Mesenchymal stem cell (in vitro differentiated cells and primary cell): ENCODE data around the gene SPSB3.
A peak's percentile ranks its signal among the peaks of the same experiment; 100 is the strongest.

Experiments
- DNase-seq: peaks from one replicate; pipeline ENCODE4 v3.0.0-alpha.2; 2013
- H2AFZ ChIP-seq: one replicate; pipeline ENCODE4 v1.6.1; 2013; ENCODE audit warnings: low read depth, mild to moderate bottlenecking, control low read depth, inconsistent platforms, low read length, moderate library complexity
- H2AK5ac ChIP-seq: 2 replicates; pipeline ENCODE4 v1.6.1; 2013; ENCODE audit warnings: low read length, moderate library complexity, mild to moderate bottlenecking, inconsistent platforms; ENCODE audit not compliant: severe bottlenecking
- H2BK120ac ChIP-seq: one replicate; pipeline ENCODE4 v1.6.1; 2013; ENCODE audit warnings: low read depth, mild to moderate bottlenecking, inconsistent platforms, low read length, moderate library complexity
- H2BK12ac ChIP-seq, 2 experiments: one replicate each; pipeline ENCODE4 v1.6.1; 2013; ENCODE audit warnings: inconsistent platforms in 2 of 2, low read length in 2 of 2, mild to moderate bottlenecking in 2 of 2, moderate library complexity in 2 of 2, control low read depth in 1 of 2
- H2BK15ac ChIP-seq: one replicate; pipeline ENCODE4 v1.6.1; 2013; ENCODE audit warnings: mild to moderate bottlenecking, low read depth, inconsistent platforms; ENCODE audit not compliant: poor library complexity, severe bottlenecking
- H2BK5ac ChIP-seq: 2 replicates; pipeline ENCODE4 v1.6.1; 2013; ENCODE audit warnings: low read depth, mild to moderate bottlenecking, low read length, control low read depth, inconsistent platforms; ENCODE audit not compliant: poor library complexity, severe bottlenecking
- H3K14ac ChIP-seq, 2 experiments: one replicate each; pipeline ENCODE4 v1.6.1; 2013; ENCODE audit warnings: inconsistent platforms in 2 of 2, low read length in 2 of 2, control low read depth in 1 of 2, mild to moderate bottlenecking in 1 of 2, moderate library complexity in 1 of 2
- H3K18ac ChIP-seq, 2 experiments: one replicate each; pipeline ENCODE4 v1.6.1; 2013; ENCODE audit warnings: inconsistent platforms in 2 of 2, low read length in 2 of 2, control low read depth in 1 of 2, low read depth in 1 of 2, mild to moderate bottlenecking in 1 of 2
- H3K23ac ChIP-seq, 2 experiments: one replicate each; pipeline ENCODE4 v1.6.1; 2013; ENCODE audit warnings: inconsistent platforms in 2 of 2, low read length in 2 of 2, mild to moderate bottlenecking in 2 of 2, moderate library complexity in 2 of 2, control low read depth in 1 of 2
- H3K27ac ChIP-seq: 2 replicates; pipeline ENCODE4 v1.5.1; 2013; ENCODE audit warnings: mild to moderate bottlenecking, moderate library complexity, low read length, control low read depth, inconsistent platforms; ENCODE audit not compliant: poor library complexity, severe bottlenecking
- H3K27me3 ChIP-seq, 2 experiments: 2 replicates each; pipeline versions ENCODE4 v1.6.1 to v1.7.0; 2013; ENCODE audit warnings: low read length in 2 of 2, mild to moderate bottlenecking in 2 of 2, moderate library complexity in 2 of 2, control low read depth in 1 of 2, inconsistent platforms in 1 of 2; ENCODE audit not compliant: control insufficient read depth in 1 of 2, insufficient read depth in 1 of 2
- H3K36me3 ChIP-seq, 2 experiments: 2 replicates each; pipeline versions ENCODE4 v1.6.1 to v1.7.0; 2013; ENCODE audit warnings: low read length in 2 of 2, control low read depth in 1 of 2, inconsistent platforms in 1 of 2, low read depth in 1 of 2, mild to moderate bottlenecking in 1 of 2; ENCODE audit not compliant: insufficient read depth in 2 of 2, control insufficient read depth in 1 of 2
- H3K4ac ChIP-seq, 2 experiments: one replicate each; pipeline ENCODE4 v1.6.1; 2013; ENCODE audit warnings: inconsistent platforms in 2 of 2, low read length in 2 of 2, mild to moderate bottlenecking in 2 of 2, moderate library complexity in 2 of 2, control low read depth in 1 of 2, low read depth in 1 of 2
- H3K4me1 ChIP-seq: 2 replicates; pipeline ENCODE4 v1.6.1; 2013; ENCODE audit warnings: low read depth, low read length, control low read depth; ENCODE audit not compliant: control insufficient read depth, insufficient read depth
- H3K4me2 ChIP-seq: 2 replicates; pipeline ENCODE4 v1.6.1; 2013; ENCODE audit warnings: low read length, mild to moderate bottlenecking, inconsistent platforms; ENCODE audit not compliant: poor library complexity, severe bottlenecking
- H3K4me3 ChIP-seq, 2 experiments: 2 replicates each; pipeline versions ENCODE4 v1.5.1 to v1.7.0; 2013; ENCODE audit warnings: low read length in 2 of 2, mild to moderate bottlenecking in 2 of 2, control low read depth in 1 of 2, low read depth in 1 of 2; ENCODE audit not compliant: insufficient read depth in 1 of 2
- H3K79me1 ChIP-seq: replicated peaks from 2 replicates; pipeline ENCODE4 v1.6.1; 2013; ENCODE audit warnings: mild to moderate bottlenecking, control low read depth, low read length, inconsistent platforms; ENCODE audit not compliant: poor library complexity, severe bottlenecking
- H3K9ac ChIP-seq: 2 replicates; pipeline ENCODE4 v1.7.0; 2013; ENCODE audit warnings: mild to moderate bottlenecking, low read length, moderate library complexity
- H3K9me3 ChIP-seq: 2 replicates; pipeline ENCODE4 v1.7.0; 2013; ENCODE audit warnings: mild to moderate bottlenecking, low read length; ENCODE audit not compliant: control insufficient read depth
- H4K8ac ChIP-seq: one replicate; pipeline ENCODE4 v1.6.1; 2013; ENCODE audit warnings: inconsistent platforms, mild to moderate bottlenecking, low read length, moderate library complexity
- H4K91ac ChIP-seq: one replicate; pipeline ENCODE4 v1.6.1; 2013; ENCODE audit warnings: mild to moderate bottlenecking, low read length, inconsistent platforms
- WGBS: methylation state at CpG from one replicate; pipeline ENCODE4 v1.1.7; 2013; ENCODE audit warnings: mixed read lengths; 5-methylcytosine and 5-hydroxymethylcytosine counted together

The SPSB3 gene

DNA sequence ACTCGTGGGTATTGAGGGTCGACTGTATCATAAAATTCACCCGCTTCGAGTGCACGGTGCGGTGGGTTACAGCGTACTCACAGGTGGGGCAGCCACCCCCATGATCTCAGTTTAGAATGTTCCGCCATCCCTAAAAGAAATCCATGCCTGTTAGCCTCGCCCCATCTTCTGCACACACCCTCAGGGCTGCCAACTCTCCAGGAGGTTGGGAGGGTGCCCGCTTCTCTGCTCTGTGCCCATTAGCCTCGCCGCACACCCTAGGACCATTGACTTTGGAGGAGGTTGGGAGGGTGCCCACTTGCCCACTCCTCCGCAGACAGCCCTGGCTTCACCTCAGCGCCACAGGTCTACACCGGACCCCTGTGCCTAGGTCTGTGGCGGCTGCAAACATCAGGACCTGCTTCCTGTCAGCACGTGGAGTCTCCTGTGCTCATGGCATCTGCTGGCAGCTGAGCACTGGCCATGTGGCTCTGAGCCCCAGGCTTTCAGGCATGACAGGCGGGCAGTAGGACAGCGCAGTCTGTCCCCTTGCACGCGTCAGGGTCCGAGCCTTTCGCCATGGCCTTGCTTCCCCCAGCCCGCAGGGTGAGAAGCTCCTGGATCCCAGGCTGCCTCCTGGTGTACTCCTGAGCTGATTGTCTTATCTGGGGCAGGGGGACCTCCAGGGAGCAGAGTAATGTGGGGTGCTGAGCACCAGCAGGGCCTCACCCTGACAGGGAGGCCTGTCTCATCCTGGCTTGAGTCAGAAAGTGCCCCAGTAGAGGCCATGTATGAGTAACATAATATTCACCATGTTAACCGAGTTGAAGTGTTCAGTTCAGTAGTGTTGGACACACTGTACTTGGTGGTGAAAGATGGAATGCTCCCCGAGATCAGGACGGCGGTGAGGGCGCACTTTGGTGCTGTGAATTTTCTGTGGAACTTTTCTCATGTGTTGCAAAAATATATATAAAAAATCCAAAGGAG lies 32.9 kb downstream of the SPSB3 start:
- no peak overlapping the region for H2BK5ac ChIP-seq

DNA sequence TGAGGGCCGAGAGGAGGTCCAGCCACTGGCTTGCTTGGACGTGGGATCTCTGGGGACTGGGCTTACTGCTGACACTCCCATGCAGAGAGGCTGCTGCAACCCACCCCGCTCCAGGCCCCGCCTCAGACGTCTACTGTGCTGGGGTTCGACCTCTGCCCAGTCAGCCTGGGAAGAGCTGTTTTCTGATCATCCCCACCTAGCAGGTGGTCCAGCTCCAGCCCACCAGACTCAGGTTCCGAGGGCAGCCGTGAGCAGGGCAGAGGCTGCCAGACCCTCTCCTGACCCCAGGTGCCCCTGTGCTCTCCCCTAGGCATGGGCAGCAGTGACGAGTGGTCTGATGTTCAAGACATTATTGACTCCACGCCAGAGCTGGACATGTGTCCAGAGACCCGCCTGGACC lies 34.4 kb downstream of the SPSB3 start:
- Histone ChIP-seq H3K4me2 (no peak overlapping the region), H3K14ac (no peak overlapping the region), H3K23ac (no peak overlapping the region), H3K9me3 (no peaks in the 10 kb centered on the region), H2BK120ac (no peak overlapping the region), H2AK5ac (no peak overlapping the region), H2AFZ (no peak overlapping the region), H3K27me3 (no peaks in the 10 kb centered on the region), H3K4ac (no peak overlapping the region), H2BK15ac (no peak overlapping the region), H3K36me3 (peaks cover 82 to 86% of the 10 kb centered on the region in 2 experiments), H3K4me1 (peaks cover 22% of the 10 kb centered on the region), H3K79me1 (peaks cover 38% of the 10 kb centered on the region), H3K27ac (no peak overlapping the region), H2BK12ac (no peak overlapping the region), H3K4me3 (peak overlapping the region in 1 of 2 experiments; percentile 33), H2BK5ac (no peak overlapping the region), H4K91ac (peak overlapping the region; percentile 40), H3K9ac (no peak overlapping the region), H3K18ac (no peak overlapping the region), H4K8ac (no peak overlapping the region)
- 97% methylated on average over 11 of the region's 11 CpGs for WGBS
- DNase-seq = no peak

More for the DNA sequence above, 32.9 kb downstream of the SPSB3 start:
- Histone ChIP-seq H3K27me3 (no peaks in the 10 kb centered on the region), H3K36me3 (peaks cover 73 to 82% of the 10 kb centered on the region in 2 experiments), H2AFZ (no peak overlapping the region), H2BK120ac (no peak overlapping the region), H3K9ac (peak overlapping the region; percentile 2), H4K8ac (no peak overlapping the region), H3K27ac (no peak overlapping the region), H3K4ac (no peak overlapping the region), H4K91ac (no peak overlapping the region), H3K23ac (no peak overlapping the region), H2AK5ac (no peak overlapping the region), H2BK15ac (no peak overlapping the region), H3K79me1 (peaks cover 35% of the 10 kb centered on the region), H3K4me3 (no peak overlapping the region), H3K14ac (no peak overlapping the region), H3K9me3 (no peaks in the 10 kb centered on the region), H2BK12ac (no peak overlapping the region), H3K4me1 (peaks cover 22% of the 10 kb centered on the region), H3K18ac (no peak overlapping the region), H3K4me2 (no peak overlapping the region)
- WGBS = 95% methylated on average over 26 of the region's 29 CpGs
- DNase-seq = no peak

DNA sequence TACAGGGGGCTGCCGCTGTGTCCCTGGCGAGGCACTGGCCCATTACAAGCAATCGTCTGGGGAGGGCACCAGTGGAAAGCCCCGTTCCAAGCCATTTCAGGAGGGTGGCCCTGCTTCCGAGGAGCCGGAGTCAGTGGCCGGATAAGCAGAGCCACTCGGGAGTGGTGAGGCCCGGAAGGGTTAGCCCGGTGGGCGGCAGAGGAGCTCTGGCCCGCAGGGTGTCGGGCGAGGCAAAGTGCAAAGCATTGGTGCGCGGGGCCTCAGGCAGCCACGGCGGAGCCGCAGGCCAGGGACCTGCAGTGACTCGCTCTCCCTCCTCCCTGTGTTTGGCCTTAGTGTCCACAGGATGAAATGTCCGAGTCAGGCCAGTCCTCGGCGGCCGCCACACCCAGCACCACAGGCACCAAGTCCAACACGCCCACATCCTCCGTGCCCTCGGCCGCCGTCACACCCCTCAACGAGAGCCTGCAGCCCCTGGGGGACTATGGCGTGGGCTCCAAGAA lies 35.6 kb downstream of the SPSB3 start:
- peak overlapping the region; percentile 27 for H2BK120ac ChIP-seq
- H2BK15ac ChIP-seq = no peak overlapping the region
- peak; percentile 10 for DNase-seq
- peak overlapping the region; percentile 29 for H3K4me2 ChIP-seq
- H2BK12ac ChIP-seq = peak overlapping the region; percentile 8 to 49
- H3K4ac ChIP-seq = peak overlapping the region in 1 of 2 experiments; percentile 25
- peak overlapping the region; percentile 99 for H3K27ac ChIP-seq
- no peak overlapping the region for H4K8ac ChIP-seq
- no peaks in the 10 kb centered on the region for H3K9me3 ChIP-seq
- H3K23ac ChIP-seq = no peak overlapping the region
- H3K27me3 ChIP-seq = no peaks in the 10 kb centered on the region
- WGBS = 90% methylated on average over 29 of the region's 31 CpGs
- H3K18ac ChIP-seq = peak overlapping the region in 1 of 2 experiments; percentile 38
- H2AK5ac ChIP-seq = peak overlapping the region; percentile 85
- peaks cover 79 to 80% of the 10 kb centered on the region in 2 experiments for H3K36me3 ChIP-seq
- H3K79me1 ChIP-seq = peaks cover 34% of the 10 kb centered on the region
- no peak overlapping the region for H2AFZ ChIP-seq
- H2BK5ac ChIP-seq = peak overlapping the region; percentile 54
- H3K14ac ChIP-seq = no peak overlapping the region
- H3K9ac ChIP-seq = no peak overlapping the region
- peak overlapping the region; percentile 84 for H4K91ac ChIP-seq
- no peak overlapping the region for H3K4me3 ChIP-seq
- peaks cover 22% of the 10 kb centered on the region for H3K4me1 ChIP-seq
